Measurements from ENCODE around the gene RMI2. TPM values are rescaled to one million over a fixed set of nuclear protein-coding genes. Genes with fewer than 3 reads are reported as not detected.
"Not testable (repeated sequence)": the region's sequence is repeated elsewhere in the genome, so short reads cannot be mapped to it uniquely, and the experiment has no call there.

The RMI2 gene
- polyA plus RNA-seq, 1 donor (not counting 4 experiments of a cell fraction or from before 2014, with no cell fraction given), result 6.8 TPM

GRCh38 chr16:11367483-11367906 is 22.2 kb downstream of the RMI2 start:
- no peak for FAIRE-seq
- H2AFZ ChIP-seq (ENCODE audit: control insufficient read depth, low read length), result no peak overlapping the region
- no peaks in the 10 kb centered on the region for H3K36me3 ChIP-seq (ENCODE audit: control insufficient read depth in 2 of 2, extremely low read depth in 1 of 2, insufficient read depth in 2 of 2, low read length in 2 of 2)
- H3K9me3 ChIP-seq (ENCODE audit: control insufficient read depth, low read depth, low read length), result no peaks in the 10 kb centered on the region
- no peaks in the 10 kb centered on the region for H3K9me1 ChIP-seq (ENCODE audit: control insufficient read depth, extremely low read depth, insufficient read depth, low read length)
- H3K27ac ChIP-seq (ENCODE audit: control insufficient read depth, insufficient read depth, low read length), result no peak overlapping the region
- DNase-seq (ENCODE audit: low read depth, low spot score), result no peak
- dilution Hi-C loops (cut with MboI; ENCODE audit: extremely low pct_ligation_motif_present, low sequenced_read_pairs), result no loop called here
- no peaks in the 10 kb centered on the region for H3K4me1 ChIP-seq (ENCODE audit: control insufficient read depth, extremely low read depth, insufficient read depth, low read length)
- H3K27me3 ChIP-seq (ENCODE audit: control insufficient read depth, extremely low read depth, insufficient read depth, low read length), result no peaks in the 10 kb centered on the region
- H3K79me2 ChIP-seq (ENCODE audit: control insufficient read depth, insufficient read depth, low read length), result no peaks in the 10 kb centered on the region
- H4K20me1 ChIP-seq (ENCODE audit: control insufficient read depth, extremely low read depth, insufficient read depth, low read length), result no peaks in the 10 kb centered on the region
- TF ChIP-seq CTCF (optimal IDR thresholded peaks at IDR 0.05 in 1 of 3, IDR thresholded peaks at IDR 0.05 in 1 of 3, conservative IDR thresholded peaks at IDR 0.05 in 1 of 3; ENCODE audit: extremely low read depth in 1 of 3, insufficient read depth in 2 of 3, low read length in 3 of 3), result no peak
- TF ChIP-seq EZH2 (IDR thresholded peaks at IDR 0.05; ENCODE audit: low read length), result no peak
- H3K4me2 ChIP-seq (ENCODE audit: control insufficient read depth, extremely low read depth, insufficient read depth, low read depth, low read length), result no peak overlapping the region
- H3K9ac ChIP-seq (ENCODE audit: control insufficient read depth, extremely low read depth, insufficient read depth, low read length), result no peak overlapping the region
- H3K4me3 ChIP-seq (ENCODE audit: control insufficient read depth in 2 of 3, extremely low read depth in 1 of 3, insufficient read depth in 2 of 3, low read depth in 1 of 3, low read length in 3 of 3), result no peak overlapping the region

GRCh38 chr16:11370084-11370931 is 25.0 kb downstream of the RMI2 start:
- H3K9me3 ChIP-seq (ENCODE audit: control insufficient read depth, low read depth, low read length), result no peaks in the 10 kb centered on the region
- H3K4me3 ChIP-seq (ENCODE audit: control insufficient read depth in 2 of 3, extremely low read depth in 1 of 3, insufficient read depth in 2 of 3, low read depth in 1 of 3, low read length in 3 of 3), result no peak overlapping the region
- H3K4me2 ChIP-seq (ENCODE audit: control insufficient read depth, extremely low read depth, insufficient read depth, low read depth, low read length), result no peak overlapping the region
- TF ChIP-seq EZH2 (IDR thresholded peaks at IDR 0.05; ENCODE audit: low read length) (no peak), CTCF (optimal IDR thresholded peaks at IDR 0.05 in 1 of 3, IDR thresholded peaks at IDR 0.05 in 1 of 3, conservative IDR thresholded peaks at IDR 0.05 in 1 of 3; ENCODE audit: extremely low read depth in 1 of 3, insufficient read depth in 2 of 3, low read length in 3 of 3) (no peak)
- no peak for FAIRE-seq
- no peak overlapping the region for H2AFZ ChIP-seq (ENCODE audit: control insufficient read depth, low read length)
- no peaks in the 10 kb centered on the region for H3K9me1 ChIP-seq (ENCODE audit: control insufficient read depth, extremely low read depth, insufficient read depth, low read length)
- H3K27ac ChIP-seq (ENCODE audit: control insufficient read depth, insufficient read depth, low read length), result no peak overlapping the region
- no peaks in the 10 kb centered on the region for H3K27me3 ChIP-seq (ENCODE audit: control insufficient read depth, extremely low read depth, insufficient read depth, low read length)
- no peaks in the 10 kb centered on the region for H3K4me1 ChIP-seq (ENCODE audit: control insufficient read depth, extremely low read depth, insufficient read depth, low read length)
- no peak for DNase-seq (ENCODE audit: low read depth, low spot score)
- no peak overlapping the region for H3K9ac ChIP-seq (ENCODE audit: control insufficient read depth, extremely low read depth, insufficient read depth, low read length)
- no peaks in the 10 kb centered on the region for H4K20me1 ChIP-seq (ENCODE audit: control insufficient read depth, extremely low read depth, insufficient read depth, low read length)
- dilution Hi-C loops (cut with MboI; ENCODE audit: extremely low pct_ligation_motif_present, low sequenced_read_pairs), result no loop called here
- no peaks in the 10 kb centered on the region for H3K36me3 ChIP-seq (ENCODE audit: control insufficient read depth in 2 of 2, extremely low read depth in 1 of 2, insufficient read depth in 2 of 2, low read length in 2 of 2)
- H3K79me2 ChIP-seq (ENCODE audit: control insufficient read depth, insufficient read depth, low read length), result no peaks in the 10 kb centered on the region

GRCh38 chr16:11370932-11371279 is 25.6 kb downstream of the RMI2 start:
- H3K27ac ChIP-seq (ENCODE audit: control insufficient read depth, insufficient read depth, low read length); H3K9ac ChIP-seq (ENCODE audit: control insufficient read depth, extremely low read depth, insufficient read depth, low read length); FAIRE-seq; H3K9me3 ChIP-seq (ENCODE audit: control insufficient read depth, low read depth, low read length); H3K4me3 ChIP-seq (ENCODE audit: control insufficient read depth in 2 of 3, extremely low read depth in 1 of 3, insufficient read depth in 2 of 3, low read depth in 1 of 3, low read length in 3 of 3); H3K27me3 ChIP-seq (ENCODE audit: control insufficient read depth, extremely low read depth, insufficient read depth, low read length); H3K79me2 ChIP-seq (ENCODE audit: control insufficient read depth, insufficient read depth, low read length); dilution Hi-C loops (cut with MboI; ENCODE audit: extremely low pct_ligation_motif_present, low sequenced_read_pairs); H4K20me1 ChIP-seq (ENCODE audit: control insufficient read depth, extremely low read depth, insufficient read depth, low read length); H3K9me1 ChIP-seq (ENCODE audit: control insufficient read depth, extremely low read depth, insufficient read depth, low read length); H3K36me3 ChIP-seq (ENCODE audit: control insufficient read depth in 2 of 2, extremely low read depth in 1 of 2, insufficient read depth in 2 of 2, low read length in 2 of 2); H3K4me1 ChIP-seq (ENCODE audit: control insufficient read depth, extremely low read depth, insufficient read depth, low read length); H3K4me2 ChIP-seq (ENCODE audit: control insufficient read depth, extremely low read depth, insufficient read depth, low read depth, low read length); H2AFZ ChIP-seq (ENCODE audit: control insufficient read depth, low read length); DNase-seq (ENCODE audit: low read depth, low spot score): not testable (repeated sequence)
